Sigmoid colon (tissue), 4 donors: Measurements from ENCODE around the gene CCL25.

Experiments
- POLR2A ChIP-seq, 2 donors: fragments of 450-650 bp; IDR thresholded peaks; one replicate each; pipeline ENCODE4 v1.6.1; 2016; ENCODE audit warnings: antibody characterized with exemption in 2 of 2, mild to moderate bottlenecking in 2 of 2, moderate library complexity in 2 of 2
- POLR2AphosphoS5 ChIP-seq, 4 donors: sonication (generic); formaldehyde crosslinking; IDR thresholded peaks; one replicate each; pipeline ENCODE4 v1.6.1; 2017; ENCODE audit warnings: antibody characterized with exemption in 4 of 4
- TF ChIP-seq, protein P1 (sequence below), 4 experiments: fragments of 450-650 bp in 3 of 4; fragments of 200-600 bp in 1 of 4; IDR thresholded peaks; one replicate each; pipeline ENCODE4 v1.5.1; 2016 to 2019; ENCODE audit warnings: antibody characterized with exemption in 4 of 4, mild to moderate bottlenecking in 3 of 4, moderate library complexity in 2 of 4

DNA sequence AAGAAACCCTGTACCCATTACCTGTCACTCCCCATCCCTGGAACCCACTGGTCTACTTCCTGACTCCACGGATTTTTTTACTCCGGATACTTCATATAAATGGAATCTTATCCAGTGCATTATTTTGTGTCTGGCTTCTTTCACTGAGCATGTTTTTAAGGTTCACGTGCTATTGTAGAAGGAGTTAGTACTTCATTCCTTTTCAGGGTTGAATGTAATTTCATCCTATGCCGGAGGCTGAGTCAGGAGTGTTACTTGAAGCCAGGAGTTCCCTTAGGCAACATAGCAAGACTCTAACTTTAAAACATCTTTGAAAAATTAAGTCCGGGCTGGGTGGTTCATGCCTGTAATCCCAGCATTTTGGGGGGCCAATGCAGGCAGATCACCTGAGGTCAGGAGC is 29.2 kb upstream of the CCL25 start:
- TF ChIP-seq POLR2A (IDR thresholded peaks at IDR 0.05) (no peak), POLR2AphosphoS5 (IDR thresholded peaks at IDR 0.05) (no peak)
- TF ChIP-seq, protein P1, sequence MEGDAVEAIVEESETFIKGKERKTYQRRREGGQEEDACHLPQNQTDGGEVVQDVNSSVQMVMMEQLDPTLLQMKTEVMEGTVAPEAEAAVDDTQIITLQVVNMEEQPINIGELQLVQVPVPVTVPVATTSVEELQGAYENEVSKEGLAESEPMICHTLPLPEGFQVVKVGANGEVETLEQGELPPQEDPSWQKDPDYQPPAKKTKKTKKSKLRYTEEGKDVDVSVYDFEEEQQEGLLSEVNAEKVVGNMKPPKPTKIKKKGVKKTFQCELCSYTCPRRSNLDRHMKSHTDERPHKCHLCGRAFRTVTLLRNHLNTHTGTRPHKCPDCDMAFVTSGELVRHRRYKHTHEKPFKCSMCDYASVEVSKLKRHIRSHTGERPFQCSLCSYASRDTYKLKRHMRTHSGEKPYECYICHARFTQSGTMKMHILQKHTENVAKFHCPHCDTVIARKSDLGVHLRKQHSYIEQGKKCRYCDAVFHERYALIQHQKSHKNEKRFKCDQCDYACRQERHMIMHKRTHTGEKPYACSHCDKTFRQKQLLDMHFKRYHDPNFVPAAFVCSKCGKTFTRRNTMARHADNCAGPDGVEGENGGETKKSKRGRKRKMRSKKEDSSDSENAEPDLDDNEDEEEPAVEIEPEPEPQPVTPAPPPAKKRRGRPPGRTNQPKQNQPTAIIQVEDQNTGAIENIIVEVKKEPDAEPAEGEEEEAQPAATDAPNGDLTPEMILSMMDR (IDR thresholded peaks at IDR 0.05) = no peak
